ENCODE measurements around the gene S100A10. TPM values are rescaled to one million over a fixed set of nuclear protein-coding genes. Genes with fewer than 3 reads are reported as not detected.

Gene S100A10
- total RNA-seq, 1 donor from 2014 or later, result 152 TPM

DNA sequence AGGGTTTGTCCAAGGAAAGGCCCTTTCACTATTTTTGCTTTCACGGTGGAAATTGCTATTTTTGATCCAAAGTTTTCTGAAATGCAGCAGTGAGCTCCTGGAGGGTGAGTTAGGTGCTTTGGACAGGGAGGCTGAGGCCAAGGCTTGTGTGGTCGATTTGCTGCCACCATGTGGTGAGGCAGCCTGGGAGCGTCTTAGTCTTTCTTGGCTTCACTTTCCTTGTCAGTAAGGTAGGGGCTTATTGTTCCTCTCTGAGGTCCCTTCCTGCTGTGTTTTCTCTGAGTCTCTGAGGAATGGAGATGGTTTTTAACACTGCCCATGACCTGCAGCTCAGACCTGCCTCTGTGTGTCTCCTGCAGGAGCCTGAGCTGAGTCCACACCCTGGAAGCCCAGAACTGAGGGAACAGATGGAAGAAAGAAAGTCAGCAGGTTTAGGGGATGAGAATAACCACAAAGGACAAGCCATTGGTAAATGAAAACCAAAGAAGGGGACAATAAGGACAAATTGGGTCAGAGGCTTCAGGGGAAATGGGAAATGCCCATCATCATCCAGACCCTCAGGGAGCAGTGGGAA is 20.1 kb upstream of the S100A10 start:
- no peak for DNase-seq (ENCODE audit: low spot score)

DNA sequence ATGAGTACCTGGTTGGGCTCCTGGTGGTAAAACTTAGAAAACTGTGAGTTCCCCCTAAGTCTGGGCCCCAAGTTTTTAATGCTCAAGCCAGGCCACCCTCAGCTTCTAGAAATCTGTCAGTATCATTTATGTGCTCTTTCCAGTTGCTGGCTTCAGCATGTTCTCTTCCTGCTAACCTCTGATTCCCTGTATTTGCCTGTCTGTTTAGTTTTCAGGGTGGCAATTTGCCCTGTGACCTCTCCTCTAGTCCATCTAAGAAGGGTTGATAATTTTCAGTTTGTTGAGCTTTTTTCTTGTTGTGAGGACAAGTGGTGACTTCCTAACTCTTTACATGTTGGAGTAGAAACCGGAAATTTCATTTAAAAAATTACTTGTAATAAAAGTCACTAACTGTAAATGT is 16.0 kb upstream of the S100A10 start:
- no peak for DNase-seq (ENCODE audit: low spot score)

- DNase-seq (ENCODE audit: low spot score), result no peak
Observed at GRCh38 chr1:152007047-152007446, 13.4 kb upstream of the S100A10 start.

DNA sequence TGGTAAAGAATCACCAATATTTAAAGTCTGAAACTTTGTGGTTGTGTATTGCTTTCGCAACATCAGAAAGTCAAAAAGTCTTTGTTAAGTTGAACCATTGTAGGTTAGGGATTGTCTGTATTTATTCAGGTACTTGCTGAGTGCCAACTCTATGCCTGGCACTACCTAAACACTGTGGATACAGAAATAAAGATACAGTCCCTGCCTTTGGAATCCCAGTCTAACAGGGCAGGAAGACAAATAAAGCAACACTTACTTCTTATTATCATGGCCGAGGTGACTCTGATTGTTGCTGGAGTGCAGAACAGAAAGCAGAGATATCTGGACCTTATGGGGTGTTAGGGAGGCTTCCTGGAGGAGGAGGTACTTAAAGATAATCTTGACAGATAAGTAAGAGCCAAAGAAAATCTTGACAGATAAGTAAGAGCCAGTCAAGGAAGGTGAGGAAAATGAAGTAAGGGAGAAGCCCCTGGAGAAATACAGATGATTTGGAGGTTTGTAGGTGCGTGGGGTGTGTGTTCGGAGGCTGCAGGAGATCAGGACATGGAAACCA is 11.8 kb upstream of the S100A10 start:
- no peak for DNase-seq (ENCODE audit: low spot score)

DNA sequence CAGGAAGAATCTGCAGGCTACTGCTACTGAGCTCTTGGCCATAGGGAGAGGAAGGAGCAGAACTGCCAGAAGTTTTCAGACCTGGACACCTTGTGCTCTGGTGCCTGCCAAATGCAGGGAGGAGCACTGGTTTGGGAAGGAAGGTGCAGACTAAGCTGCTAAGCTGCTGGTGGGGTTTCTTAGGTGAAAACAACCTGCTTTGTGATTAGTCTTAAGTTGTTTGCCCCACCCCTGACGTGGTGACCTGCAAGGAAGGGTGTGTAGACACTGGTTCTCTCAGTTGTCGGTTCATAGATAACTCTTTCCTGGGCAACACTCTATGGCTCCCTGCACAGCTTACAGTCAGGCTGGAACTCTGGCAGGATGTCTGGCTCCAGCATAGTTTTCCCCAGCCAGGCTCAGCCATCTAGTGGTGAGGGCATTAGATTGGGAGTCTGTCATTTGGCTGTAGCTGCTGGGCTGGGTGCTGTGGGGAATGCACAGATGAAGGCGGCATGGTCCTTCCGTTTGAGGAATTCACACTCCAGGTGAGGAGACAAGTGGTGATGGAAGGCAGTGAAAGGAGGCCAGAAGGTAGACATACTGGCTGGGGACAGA is 10.3 kb upstream of the S100A10 start:
- DNase-seq (ENCODE audit: low spot score), result no peak

DNA sequence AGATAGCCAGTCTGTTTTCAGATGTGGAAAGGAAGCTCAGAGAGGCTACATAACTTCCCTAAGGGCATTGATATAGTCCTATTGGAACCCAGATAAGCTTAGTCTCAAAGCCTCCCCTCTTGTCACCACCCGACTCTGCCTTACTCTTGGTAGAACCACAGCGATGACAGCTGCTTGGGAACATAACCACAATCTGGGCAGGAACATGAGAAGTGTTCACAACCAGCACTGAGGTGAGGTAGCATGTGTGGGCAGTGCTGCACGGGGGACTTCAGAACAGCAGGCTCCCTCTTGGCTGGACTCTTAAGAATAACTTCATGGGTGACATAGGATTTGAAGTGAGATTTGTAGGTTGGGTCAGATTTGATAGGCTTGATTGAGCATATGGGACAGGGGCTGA is 9.3 kb upstream of the S100A10 start:
- DNase-seq (ENCODE audit: low spot score), result no peak

- DNase-seq (ENCODE audit: low spot score), result peak; percentile 90
Observed at GRCh38 chr1:152001631-152002584, 8.2 kb upstream of the S100A10 start.

DNA sequence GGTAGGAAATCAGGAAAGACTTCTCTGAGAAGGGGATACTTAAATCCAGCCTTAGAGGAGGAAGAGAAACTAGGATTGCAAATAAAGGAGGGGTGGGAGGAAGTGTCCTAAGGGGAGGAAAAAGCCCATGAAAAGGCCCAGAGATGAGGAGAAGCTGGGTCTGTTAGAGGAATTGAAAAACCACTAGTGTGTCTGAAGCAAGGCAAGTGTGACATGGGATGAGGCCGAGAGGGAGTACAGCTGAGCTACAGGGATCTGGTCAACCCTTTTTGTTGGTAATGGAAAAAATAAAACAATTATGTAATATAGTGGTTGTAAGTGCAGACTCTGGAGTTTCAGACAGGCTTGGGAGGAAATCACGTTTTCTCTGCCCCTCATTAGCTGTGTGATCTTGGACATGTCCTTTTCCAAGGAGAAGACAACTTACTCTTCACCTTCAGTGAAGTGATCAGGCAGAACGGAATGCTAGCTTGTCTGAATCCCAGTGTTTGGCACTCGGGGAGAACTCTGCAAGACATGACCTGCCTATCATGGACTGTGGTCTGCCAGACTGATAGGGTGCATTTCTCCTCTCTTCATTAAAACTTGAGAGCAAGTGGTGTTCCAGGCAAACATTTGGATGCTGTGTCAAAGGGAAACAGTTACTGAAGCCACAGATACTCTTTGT is 7.4 kb upstream of the S100A10 start:
- no peak for DNase-seq (ENCODE audit: low spot score)

- no peak for DNase-seq (ENCODE audit: low spot score)
Observed at GRCh38 chr1:151998611-151999362, 5.1 kb upstream of the S100A10 start.

- no peak for DNase-seq (ENCODE audit: low spot score)
Observed at GRCh38 chr1:151997284-151997570, 3.6 kb upstream of the S100A10 start.

- DNase-seq (ENCODE audit: low spot score), result no peak
Observed at GRCh38 chr1:151995774-151996173, 2.1 kb upstream of the S100A10 start.

GRCh38 chr1:151994956-151995355 is 1.3 kb upstream of the S100A10 start:
- no peak for DNase-seq (ENCODE audit: low spot score)

DNA sequence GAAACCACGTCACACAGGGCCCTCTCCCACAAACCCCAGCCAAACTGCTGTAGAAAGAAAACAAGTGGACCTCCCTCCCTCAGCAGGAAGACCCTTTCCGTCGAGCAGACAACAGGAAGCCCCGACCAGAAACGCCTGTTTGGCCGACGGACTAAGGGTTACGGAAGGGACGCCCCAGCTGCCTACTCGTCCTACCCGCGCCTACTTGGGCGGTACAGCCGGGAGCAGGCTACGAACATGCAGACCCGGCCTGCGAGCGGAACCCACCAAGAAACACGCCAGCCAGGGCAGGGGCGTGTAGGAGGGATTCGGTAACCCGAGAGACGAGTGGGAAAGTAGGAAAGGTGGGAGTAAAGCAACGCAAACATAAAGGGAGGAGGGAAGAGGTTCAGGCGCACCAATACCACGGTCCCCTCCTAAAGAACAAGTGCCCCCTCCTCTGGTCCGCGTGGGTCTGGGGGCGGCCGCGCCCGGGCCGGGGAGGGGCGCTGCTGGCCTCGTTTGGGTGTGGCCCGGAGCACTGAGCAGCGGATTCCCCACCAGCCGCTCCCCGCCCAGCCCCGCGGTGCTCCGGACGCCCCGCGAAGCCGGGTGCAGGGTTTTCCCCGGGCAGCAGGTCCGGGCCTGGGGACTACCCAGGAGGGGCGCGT is 450 bp downstream of the S100A10 start:
- DNase-seq (ENCODE audit: low spot score), result no peak

GRCh38 chr1:151992303-151993083 is 1.2 kb downstream of the S100A10 start:
- peak; percentile 73 for DNase-seq (ENCODE audit: low spot score)

DNA sequence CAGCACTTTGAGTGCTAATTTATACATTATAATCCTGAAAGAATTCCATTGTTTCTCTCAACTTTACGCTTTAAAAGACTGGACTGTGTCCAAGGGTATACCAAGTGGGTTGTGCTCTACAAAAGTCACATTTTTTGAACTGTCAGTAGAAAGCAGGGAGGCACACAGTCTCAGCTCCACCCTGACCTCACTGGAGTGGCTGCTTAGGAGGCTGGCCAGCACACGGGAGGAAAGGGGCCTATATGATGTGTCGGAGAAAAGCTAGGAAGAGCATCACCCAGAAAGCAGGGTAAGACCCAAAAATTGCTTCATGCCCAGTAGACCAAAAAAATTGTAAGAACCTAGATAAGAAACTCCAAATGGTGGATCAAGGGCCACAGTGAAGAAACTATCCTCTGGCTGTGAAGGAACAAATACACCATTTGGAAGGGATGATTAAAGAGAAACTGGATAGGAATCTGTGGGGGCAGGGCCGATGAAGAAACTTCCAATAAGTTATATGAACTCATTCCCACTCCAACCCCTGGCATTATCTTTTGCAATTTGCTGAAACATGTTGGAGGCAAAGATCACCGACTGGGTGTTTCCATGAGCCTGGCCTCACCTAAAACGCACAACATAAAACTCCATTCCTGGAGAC is 1.9 kb downstream of the S100A10 start:
- DNase-seq (ENCODE audit: low spot score), result no peak

GRCh38 chr1:151990856-151991198 is 2.8 kb downstream of the S100A10 start:
- DNase-seq (ENCODE audit: low spot score), result peak; percentile 62

DNA sequence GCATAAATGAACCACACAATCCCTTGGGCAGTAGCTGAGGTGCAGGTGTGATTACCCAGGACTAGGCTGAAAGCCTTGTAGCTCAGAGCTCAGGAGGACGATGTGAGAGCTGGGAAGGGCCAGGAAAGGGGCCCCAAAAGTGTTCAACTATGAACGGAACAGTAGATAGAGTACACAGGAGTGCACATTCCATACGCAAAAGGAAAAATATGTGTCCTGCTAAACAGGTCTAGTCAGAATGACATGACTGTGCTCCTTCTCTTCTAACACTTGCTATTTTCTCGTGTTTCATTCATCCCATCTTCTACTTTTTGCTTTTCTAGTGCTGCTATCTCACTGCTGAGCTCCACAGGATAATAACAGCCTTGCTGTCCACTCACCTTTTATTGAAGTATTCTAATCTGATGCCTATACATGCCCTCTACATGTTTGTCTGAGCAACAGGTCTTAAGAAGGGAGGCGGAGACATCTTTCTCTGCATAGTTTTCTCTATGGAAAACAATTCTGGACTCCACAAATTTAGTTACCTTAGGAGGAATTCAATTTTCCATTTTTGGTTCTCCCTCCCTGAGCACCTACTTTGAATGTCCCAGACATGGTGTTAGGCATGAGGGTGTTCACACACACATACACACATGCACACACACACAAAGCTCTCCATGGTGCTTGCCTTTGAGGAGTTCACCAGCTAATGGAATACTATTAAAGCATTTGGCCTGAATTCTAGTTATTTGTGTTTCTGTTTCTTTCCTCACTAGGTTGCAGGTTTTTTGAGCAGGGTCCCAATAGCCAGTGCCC is 3.4 kb downstream of the S100A10 start:
- DNase-seq (ENCODE audit: low spot score), result no peak

- DNase-seq (ENCODE audit: low spot score), result peak; percentile 77
Observed at GRCh38 chr1:151989211-151989862, 4.3 kb downstream of the S100A10 start.

All from ureter (tissue), 1 donor.